DMS114 treated with DMSO at 0.1 percent for 48 hours (cell line): Measurements from ENCODE around the gene ECT2.
"Not testable (repeated sequence)": the region's sequence is repeated elsewhere in the genome, so short reads cannot be mapped to it uniquely, and the experiment has no call there.

ENCODE experiments used
- DNase-seq: peaks from one replicate; lab custom pipeline; 2025; ENCODE audit not compliant: unreplicated experiment; lab: John Stamatoyannopoulos, UW

ECT2 gene, protein sequence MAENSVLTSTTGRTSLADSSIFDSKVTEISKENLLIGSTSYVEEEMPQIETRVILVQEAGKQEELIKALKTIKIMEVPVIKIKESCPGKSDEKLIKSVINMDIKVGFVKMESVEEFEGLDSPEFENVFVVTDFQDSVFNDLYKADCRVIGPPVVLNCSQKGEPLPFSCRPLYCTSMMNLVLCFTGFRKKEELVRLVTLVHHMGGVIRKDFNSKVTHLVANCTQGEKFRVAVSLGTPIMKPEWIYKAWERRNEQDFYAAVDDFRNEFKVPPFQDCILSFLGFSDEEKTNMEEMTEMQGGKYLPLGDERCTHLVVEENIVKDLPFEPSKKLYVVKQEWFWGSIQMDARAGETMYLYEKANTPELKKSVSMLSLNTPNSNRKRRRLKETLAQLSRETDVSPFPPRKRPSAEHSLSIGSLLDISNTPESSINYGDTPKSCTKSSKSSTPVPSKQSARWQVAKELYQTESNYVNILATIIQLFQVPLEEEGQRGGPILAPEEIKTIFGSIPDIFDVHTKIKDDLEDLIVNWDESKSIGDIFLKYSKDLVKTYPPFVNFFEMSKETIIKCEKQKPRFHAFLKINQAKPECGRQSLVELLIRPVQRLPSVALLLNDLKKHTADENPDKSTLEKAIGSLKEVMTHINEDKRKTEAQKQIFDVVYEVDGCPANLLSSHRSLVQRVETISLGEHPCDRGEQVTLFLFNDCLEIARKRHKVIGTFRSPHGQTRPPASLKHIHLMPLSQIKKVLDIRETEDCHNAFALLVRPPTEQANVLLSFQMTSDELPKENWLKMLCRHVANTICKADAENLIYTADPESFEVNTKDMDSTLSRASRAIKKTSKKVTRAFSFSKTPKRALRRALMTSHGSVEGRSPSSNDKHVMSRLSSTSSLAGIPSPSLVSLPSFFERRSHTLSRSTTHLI

GRCh38 chr3:172750368-172751174, at the start of gene ECT2:
Gene ECT2, plus strand, starts transcription at chr3:172750726. Its CDS starts 3,805 bp downstream, at chr3:172754531.
- DNase-seq, result peak; percentile 98

GRCh38 chr3:172700936-172701455, 49.5 kb upstream of the ECT2 start:
- no peak for DNase-seq

DNA sequence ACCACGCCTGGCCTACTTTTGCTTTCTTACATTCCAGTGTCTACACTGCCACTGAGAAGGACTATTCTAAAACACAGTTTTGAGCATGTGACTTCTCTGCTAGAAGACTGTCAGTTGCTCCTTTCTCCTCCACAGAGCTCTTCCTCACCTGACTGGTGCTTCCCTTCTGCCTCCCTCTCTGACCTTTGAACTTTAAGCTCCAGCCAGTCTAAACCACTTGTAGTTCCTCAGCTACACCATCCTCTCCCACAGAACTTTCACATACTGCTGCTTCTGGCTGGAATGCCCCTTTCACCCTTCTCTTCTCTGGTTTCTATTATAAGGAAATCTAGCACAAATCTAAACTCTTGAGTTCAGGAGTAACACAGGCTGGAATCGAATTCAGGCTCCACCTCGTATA, 48.8 kb upstream of the ECT2 start:
- no peak for DNase-seq

- no peak for DNase-seq
These were observed 48.3 kb upstream of the ECT2 start for GRCh38 chr3:172702256-172702655.

DNA sequence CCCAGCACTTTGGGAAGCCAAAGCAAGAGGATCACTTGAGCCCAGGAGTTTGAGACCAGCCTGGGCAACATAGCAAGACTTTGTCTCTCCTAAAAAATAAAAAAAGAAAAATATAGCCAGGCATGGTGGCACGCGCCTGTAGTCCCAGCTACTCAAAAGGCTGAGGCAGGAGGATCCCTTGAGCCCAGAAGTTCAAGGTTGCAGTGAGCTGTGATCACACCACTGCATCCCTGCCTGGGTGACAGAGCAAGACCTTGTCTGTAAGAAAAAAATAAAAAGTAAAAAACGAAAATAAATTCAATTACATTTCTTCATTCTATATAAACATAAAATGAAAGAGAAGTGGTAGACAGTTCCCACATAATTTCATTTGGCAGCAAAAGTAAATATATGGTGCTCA, 47.8 kb upstream of the ECT2 start:
- DNase-seq, result not testable (repeated sequence)

DNA sequence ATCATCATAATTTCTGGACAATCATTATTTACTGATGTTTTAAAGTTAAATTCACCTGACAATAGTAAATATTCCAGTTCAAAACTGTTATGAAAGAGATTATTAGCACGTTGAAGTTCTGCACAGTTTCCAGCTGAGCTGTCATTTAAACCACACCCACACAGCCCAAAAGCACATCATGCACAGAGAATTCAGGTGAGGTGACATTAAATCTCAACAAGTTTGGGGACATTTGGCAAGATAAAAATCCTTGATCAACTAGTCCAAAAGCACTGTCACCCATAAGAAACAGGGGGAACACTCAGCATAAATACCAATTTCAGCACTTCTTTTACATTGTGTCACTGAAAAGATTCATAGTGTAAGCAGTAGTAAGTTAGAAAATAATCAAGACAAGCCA, 46.5 kb upstream of the ECT2 start:
- no peak for DNase-seq

- no peak for DNase-seq
These were observed 45.4 kb upstream of the ECT2 start for GRCh38 chr3:172705170-172705569.

DNA sequence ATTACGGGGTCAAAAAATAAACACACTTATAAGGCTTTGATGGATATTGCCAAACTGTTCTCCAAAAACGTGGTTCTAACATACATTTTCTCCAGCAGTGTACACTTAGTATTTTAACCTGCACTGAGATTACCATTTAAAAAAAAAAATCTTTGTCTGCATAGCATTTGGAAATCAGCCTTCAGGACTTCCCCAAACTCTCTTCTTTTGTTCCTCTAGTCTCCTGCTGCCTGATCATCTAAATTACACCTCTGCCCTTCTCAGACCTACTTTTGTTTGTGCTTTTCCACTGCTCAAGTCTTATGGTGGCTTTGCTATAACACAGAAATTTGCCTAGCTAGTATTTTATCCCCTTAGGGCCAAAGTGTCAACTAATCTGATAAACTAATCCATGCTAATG, 43.5 kb upstream of the ECT2 start:
- DNase-seq, result no peak

GRCh38 chr3:172707967-172708366, 42.6 kb upstream of the ECT2 start:
- DNase-seq, result no peak

DNA sequence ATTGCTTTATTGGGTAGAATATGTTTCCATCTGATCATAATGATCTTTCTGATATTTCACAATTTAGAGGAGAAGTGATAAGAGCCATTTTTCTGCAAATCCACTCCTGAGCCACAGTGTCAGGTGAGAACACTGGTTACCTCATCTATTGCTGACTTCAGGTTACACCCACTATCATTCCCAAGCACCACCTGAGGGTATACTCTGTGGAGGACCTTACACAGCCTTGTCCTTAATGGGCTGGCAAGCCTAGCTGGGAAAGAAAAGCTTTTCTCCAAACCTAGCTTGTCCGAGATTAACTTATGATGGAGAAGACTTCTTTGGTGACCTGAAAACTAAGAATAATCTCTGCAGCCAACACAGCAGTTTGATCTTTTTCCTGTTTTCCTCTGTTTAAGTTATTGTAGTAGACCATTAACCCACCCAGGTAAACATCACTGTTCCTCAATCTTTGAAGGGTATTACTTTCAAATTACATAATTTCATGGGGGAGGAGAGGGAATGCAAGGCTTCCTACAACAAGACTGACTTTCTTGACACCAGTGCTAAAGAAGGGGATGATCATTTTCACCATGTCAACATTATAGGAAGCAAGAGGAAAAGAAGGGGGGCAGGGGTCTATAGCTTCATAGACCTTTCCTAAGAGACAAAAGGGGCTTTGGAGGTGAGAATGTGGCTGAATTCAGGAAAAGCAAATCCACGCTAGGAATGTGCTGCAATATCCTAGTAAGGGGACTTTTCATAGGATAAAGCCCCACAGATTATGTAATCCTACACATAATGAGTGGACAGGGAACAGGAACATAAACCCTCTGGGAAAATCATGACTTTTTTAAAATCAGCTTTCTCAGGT, 41.4 kb upstream of the ECT2 start:
- DNase-seq, result no peak

GRCh38 chr3:172709774-172710663, 40.5 kb upstream of the ECT2 start:
- DNase-seq, result no peak

DNA sequence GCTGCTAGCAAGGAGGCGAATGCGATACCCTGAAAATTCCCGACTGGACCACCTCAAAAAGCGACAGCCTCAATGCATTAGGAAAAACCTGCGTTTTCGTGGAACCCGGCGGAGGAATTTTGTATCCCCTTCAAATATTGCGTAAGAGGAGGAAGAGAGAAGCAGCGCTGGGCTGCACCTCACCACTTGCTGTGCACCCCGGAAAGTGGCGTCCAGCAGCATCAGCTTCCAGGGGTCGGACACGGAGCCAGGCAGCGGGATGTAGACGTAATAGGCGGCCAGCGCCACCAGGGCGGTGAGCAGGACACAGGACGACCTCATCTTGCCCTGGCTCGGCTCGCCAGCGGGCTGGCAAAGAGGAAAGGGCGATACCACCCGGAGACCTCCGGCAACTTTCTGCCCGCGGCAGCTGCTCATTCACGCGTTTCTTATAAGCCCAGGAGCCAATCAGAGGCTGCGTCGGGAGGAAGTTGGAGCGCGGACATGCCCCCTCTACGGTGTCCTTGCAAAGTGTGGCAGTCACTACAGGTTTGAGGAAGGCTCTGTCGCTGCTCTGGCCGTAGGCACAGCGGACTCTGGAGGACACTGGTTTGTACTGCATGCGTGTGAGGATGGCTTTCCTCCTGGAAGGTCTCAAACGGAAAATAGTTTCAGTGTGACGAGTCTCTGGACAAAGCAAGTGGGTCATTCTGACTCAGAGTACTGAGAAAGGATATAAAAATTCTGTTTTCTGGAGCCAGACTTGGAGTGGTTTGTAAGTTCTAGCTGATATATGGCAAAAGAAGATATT, 39.7 kb upstream of the ECT2 start, which contains the start of gene NCEH1:
TSS of gene NCEH1 (minus strand) at position 404 of the 790 bp plus-strand sequence. CDS start at position 321, 83 bp downstream.
- DNase-seq, result peak; percentile 88

- DNase-seq, result no peak
These were observed 39.1 kb upstream of the ECT2 start for GRCh38 chr3:172711454-172711795.

GRCh38 chr3:172713316-172713715, 37.2 kb upstream of the ECT2 start:
- DNase-seq, result no peak

DNA sequence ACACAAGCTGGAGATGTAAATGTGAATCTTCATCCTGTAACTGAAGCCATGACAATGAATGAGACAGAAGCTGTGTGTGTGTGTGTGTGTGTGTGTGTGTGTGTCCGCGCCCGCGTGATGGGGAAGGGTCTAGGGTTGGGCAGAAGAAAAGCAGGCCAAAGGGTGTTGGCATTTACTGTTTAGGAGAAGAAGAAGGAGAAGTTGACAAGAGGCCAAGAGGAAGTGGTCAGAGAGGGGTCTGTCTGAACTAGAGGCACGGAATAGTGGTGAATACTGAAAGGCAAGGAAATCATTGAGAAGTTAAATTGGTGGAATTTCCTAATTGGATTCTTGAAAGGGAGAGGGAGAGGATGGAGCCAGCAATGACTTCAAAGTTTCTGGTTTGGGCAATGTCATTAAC, 34.0 kb upstream of the ECT2 start:
- no peak for DNase-seq

DNA sequence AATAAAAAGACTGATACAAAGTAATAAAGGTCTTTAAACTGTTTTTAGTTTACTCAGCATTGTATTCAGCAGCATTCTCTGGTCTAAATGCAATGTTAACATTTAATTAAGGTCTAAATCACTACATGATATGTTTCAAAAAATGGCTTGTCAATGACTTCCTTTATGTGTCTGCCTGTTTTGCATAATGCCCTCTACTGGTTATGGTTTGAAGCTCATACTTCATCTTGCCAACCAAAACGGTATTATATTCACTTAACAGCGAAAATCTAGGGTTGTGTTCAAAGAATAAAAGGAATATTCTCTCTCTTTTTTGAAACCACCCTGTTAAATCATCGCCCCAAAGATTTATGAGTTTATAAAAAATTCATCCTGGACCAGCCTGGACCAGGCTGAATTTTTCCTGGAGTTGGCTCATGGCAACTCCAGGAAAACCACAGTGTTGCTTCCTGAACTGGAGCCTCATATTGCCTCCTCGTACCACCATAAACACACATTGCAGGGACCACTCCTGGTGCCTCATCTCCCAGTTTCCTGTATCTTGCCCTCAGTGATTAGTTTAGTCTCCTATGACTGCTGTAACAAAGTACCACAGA, 32.9 kb upstream of the ECT2 start:
- DNase-seq, result peak; percentile 9

DNA sequence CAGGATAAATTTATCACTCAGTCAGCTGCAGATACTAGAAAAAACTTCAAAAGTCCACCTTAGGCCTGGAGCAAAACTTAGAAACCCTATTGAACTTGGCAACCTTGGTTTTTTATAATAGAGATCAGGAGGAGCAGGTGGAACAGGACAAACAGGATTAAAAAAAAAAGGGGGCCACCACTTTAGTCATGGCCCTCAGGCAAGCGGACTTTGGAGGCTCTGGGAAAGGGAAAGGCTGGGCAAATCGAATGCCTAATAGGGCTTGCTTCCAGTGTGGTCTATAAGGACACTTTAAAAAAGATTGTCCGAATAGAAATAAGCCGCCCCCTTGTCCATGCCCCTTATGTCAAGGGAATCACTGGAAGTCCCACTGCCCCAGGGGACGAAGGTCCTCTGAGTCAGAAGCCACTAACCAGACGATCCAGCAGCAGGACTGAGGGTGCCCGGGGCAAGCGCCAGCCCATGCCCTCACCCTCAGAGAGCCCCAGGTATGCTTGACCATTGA, 27.9 kb upstream of the ECT2 start:
- DNase-seq, result not testable (repeated sequence)

DNA sequence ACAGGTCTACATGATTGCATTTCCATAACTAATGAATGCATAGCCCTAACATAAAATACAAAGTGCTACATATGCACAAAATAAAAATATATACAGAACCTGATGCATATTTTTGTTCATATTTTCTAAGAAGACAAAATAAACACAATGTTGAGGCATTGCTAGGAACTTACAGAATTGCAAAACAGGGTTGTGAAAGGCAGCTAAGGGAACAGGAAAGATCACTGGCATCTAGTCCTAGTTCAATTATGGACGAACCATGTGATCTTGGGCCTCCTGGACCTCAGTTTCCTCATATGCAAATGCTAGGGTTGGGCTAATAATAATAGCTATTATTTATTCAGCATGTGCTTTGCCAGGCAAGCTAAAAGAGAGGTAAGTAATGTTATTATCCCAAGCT, 24.1 kb upstream of the ECT2 start:
- DNase-seq, result no peak
